Caco-2 (cell line): ENCODE results near the gene AGPAT2. TPM values are rescaled to one million over a fixed set of nuclear protein-coding genes. Genes with fewer than 3 reads are reported as not detected.
A peak's percentile ranks its signal among the peaks of the same experiment; 100 is the strongest.

ENCODE experiments used
- BruUV-seq: library from RNA; stranded (reverse); fragments of 400-500 nt; replicated peaks from 2 replicates; lab custom pipeline; 2021; lab: Mats Ljungman, UMichigan
- CTCF ChIA-PET: fragments of 300-600 bp; sonication (Branson Sonifier 250); formaldehyde crosslinking; loops from one replicate; lab custom pipeline; 2022; ENCODE audit warnings: antibody characterized with exemption; lab: Charles Lee
- POLR2A ChIA-PET: fragments of 300-600 bp; sonication (Branson Sonifier 250); formaldehyde crosslinking; loops from one replicate; lab custom pipeline; 2022; ENCODE audit warnings: antibody characterized with exemption; lab: Charles Lee
- DNase-seq, 2 experiments: peaks; one replicate each; pipeline versions ENCODE4 v3.0.0 to v3.0.0-alpha.2; 2020 to 2022
- H3K27me3 ChIP-seq: replicated peaks from 2 replicates; pipeline ENCODE4 v1.6.0; 2011; ENCODE audit warnings: low read length; ENCODE audit not compliant: control insufficient read depth, insufficient read depth
- H3K36me3 ChIP-seq: 2 replicates; pipeline ENCODE4 v1.5.1; 2011; ENCODE audit warnings: low read length; ENCODE audit not compliant: control insufficient read depth, insufficient read depth
- H3K4me1 ChIP-seq: fragments of 250-450 bp; sonication (Bioruptor Pico); 2 replicates; pipeline ENCODE4 v1.5.1; 2020; ENCODE audit warnings: mild to moderate bottlenecking
- H3K4me3 ChIP-seq: 2 replicates; pipeline ENCODE4 v1.5.1; 2011; ENCODE audit warnings: low read depth, mild to moderate bottlenecking, control low read depth, low read length
- H3K9me3 ChIP-seq: fragments of 250-450 bp; sonication (Bioruptor Pico); 2 replicates; pipeline ENCODE4 v1.5.1; 2020; ENCODE audit warnings: mild to moderate bottlenecking, moderate library complexity
- H3K27ac Mint-ChIP-seq: one replicate; pipeline ENCODE4 v1.8.0; 2022; ENCODE audit warnings: mixed read lengths; ENCODE audit not compliant: unreplicated experiment
- H3K27me3 Mint-ChIP-seq: one replicate; pipeline ENCODE4 v1.8.0; 2022; ENCODE audit warnings: mixed read lengths; ENCODE audit not compliant: insufficient read depth, unreplicated experiment
- H3K36me3 Mint-ChIP-seq: one replicate; pipeline ENCODE4 v1.8.0; 2022; ENCODE audit warnings: mild to moderate bottlenecking, mixed read lengths; ENCODE audit not compliant: insufficient read depth, unreplicated experiment
- H3K4me1 Mint-ChIP-seq: one replicate; pipeline ENCODE4 v1.8.0; 2022; ENCODE audit warnings: low read depth, mixed read lengths; ENCODE audit not compliant: unreplicated experiment
- H3K4me3 Mint-ChIP-seq: one replicate; pipeline ENCODE4 v1.8.0; 2022; ENCODE audit warnings: mild to moderate bottlenecking, moderate library complexity, mixed read lengths; ENCODE audit not compliant: unreplicated experiment
- H3K9me3 Mint-ChIP-seq: one replicate; pipeline ENCODE4 v1.8.0; 2022; ENCODE audit warnings: mixed read lengths; ENCODE audit not compliant: unreplicated experiment
- intact Hi-C: fragments of 100-400 bp; cut with micrococcal nuclease; formaldehyde crosslinking; loops from one replicate; pipeline ENCODE4 v1.10.0; 2022; ENCODE audit not compliant: unreplicated experiment
- total RNA-seq: library from RNA; stranded (reverse); gene quantifications from 2 replicates; pipeline ENCODE4 v1.2.3, GENCODE V29; 2022
- TF ChIP-seq, protein P1 (sequence below), 2 experiments: fragments of 200-600 bp in 1 of 2; IDR thresholded peaks; 1 replicate in 1 of 2; 2 replicates in 1 of 2; pipeline versions ENCODE4 v1.5.1 to v1.8.0; 2011 to 2022; ENCODE audit warnings: antibody characterized with exemption in 1 of 2, control low read depth in 1 of 2, inconsistent platforms in 1 of 2, low read depth in 1 of 2, low read length in 1 of 2, mild to moderate bottlenecking in 1 of 2, moderate library complexity in 1 of 2; ENCODE audit not compliant: insufficient read depth in 1 of 2, severe bottlenecking in 1 of 2, unreplicated experiment in 1 of 2

The AGPAT2 gene
- total RNA-seq, 1 experiment from 2014 or later: 68.7 TPM

DNA sequence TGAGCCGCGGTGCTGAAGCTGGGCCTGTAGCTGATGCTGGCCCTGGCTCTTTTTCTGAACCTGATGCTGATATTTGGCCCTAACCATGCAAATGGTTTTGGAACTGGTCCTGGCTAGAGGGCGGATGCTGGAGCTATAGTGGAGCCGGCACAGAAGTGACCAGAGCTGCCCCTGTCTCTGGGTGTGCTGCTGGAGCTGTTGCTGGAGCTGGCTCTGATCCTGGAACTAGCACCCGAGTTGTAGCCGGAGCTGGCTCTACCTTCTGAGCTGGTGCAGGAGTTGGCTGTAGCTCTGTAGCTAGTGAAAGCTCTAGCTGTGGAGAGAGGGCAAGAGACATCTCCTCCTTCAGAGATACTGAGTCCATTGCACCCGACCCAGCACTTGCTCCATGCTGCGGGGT is 42.7 kb upstream of the AGPAT2 start:
- ChIA-PET CTCF (interaction anchor here (0.5 to 1.5 kb wide), 2 partner anchors 17 to 245 kb away, joined by 6 to 7 read pairs; partner anchors contain the start of gene DIPK1B), POLR2A (interaction anchor here (0.6 to 2.7 kb wide), 2 partner anchors 70 to 356 kb away, joined by 4 to 8 read pairs; no protein-coding TSS in a partner anchor)
- Mint-ChIP-seq H3K27me3 (no peaks in the 10 kb centered on the region), H3K36me3 (peaks cover 48% of the 10 kb centered on the region), H3K4me1 (peaks cover 10% of the 10 kb centered on the region), H3K4me3 (peak overlapping the region; percentile 97), H3K27ac (no peak overlapping the region), H3K9me3 (no peaks in the 10 kb centered on the region)
- H3K9me3 ChIP-seq: no peaks in the 10 kb centered on the region
- intact Hi-C loops: loop anchor here (2.0 kb wide), 1 partner anchor 61 kb away; the partner anchor contains the start of gene TMEM141
- peaks cover 13% of the 10 kb centered on the region for H3K36me3 ChIP-seq
- no peaks in the 10 kb centered on the region for H3K27me3 ChIP-seq
- H3K4me3 ChIP-seq: no peak overlapping the region
- H3K4me1 ChIP-seq: peaks cover 17% of the 10 kb centered on the region
- TSS peak; percentile 26 for BruUV-seq
- no peak for DNase-seq
- TF ChIP-seq, protein P1, sequence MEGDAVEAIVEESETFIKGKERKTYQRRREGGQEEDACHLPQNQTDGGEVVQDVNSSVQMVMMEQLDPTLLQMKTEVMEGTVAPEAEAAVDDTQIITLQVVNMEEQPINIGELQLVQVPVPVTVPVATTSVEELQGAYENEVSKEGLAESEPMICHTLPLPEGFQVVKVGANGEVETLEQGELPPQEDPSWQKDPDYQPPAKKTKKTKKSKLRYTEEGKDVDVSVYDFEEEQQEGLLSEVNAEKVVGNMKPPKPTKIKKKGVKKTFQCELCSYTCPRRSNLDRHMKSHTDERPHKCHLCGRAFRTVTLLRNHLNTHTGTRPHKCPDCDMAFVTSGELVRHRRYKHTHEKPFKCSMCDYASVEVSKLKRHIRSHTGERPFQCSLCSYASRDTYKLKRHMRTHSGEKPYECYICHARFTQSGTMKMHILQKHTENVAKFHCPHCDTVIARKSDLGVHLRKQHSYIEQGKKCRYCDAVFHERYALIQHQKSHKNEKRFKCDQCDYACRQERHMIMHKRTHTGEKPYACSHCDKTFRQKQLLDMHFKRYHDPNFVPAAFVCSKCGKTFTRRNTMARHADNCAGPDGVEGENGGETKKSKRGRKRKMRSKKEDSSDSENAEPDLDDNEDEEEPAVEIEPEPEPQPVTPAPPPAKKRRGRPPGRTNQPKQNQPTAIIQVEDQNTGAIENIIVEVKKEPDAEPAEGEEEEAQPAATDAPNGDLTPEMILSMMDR (IDR thresholded peaks at IDR 0.05; ENCODE audit: insufficient read depth in 1 of 2, low read depth in 1 of 2, low read length in 1 of 2, severe bottlenecking in 1 of 2, unreplicated experiment in 1 of 2): no peak

DNA sequence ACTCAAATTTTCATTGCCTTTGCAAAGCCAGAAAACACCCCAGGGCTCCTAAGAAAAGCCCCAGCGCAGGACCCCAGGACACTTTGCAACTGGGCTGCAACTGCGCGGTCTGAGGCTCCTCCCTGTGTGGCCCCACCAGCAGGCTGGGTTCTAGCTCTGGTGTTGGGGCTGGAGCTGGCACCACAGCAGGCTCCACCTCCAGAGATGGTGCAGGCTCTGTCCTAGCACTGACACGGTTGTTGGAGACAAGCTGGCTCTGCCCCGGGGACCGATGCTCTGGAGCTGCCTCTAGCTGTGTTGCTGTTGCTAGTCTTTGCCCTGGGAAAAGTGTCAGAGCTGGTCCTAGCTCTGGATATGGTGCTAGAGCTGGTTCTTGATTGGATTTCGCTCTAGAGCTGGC is 41.9 kb upstream of the AGPAT2 start:
- Histone ChIP-seq H3K27me3 (no peaks in the 10 kb centered on the region), H3K4me3 (peak overlapping the region; percentile 99), H3K36me3 (peaks cover 15% of the 10 kb centered on the region), H3K9me3 (no peaks in the 10 kb centered on the region), H3K4me1 (peaks cover 17% of the 10 kb centered on the region)
- H3K4me1 Mint-ChIP-seq: peaks cover 10% of the 10 kb centered on the region
- H3K27me3 Mint-ChIP-seq: no peaks in the 10 kb centered on the region
- POLR2A ChIA-PET: interaction anchor here (0.5 to 2.7 kb wide), 5 partner anchors 16 to 459 kb away, joined by 3 to 8 read pairs (median 3); partner anchors contain the start of genes ANAPC2 and SSNA1
- TF ChIP-seq, protein P1 (IDR thresholded peaks at IDR 0.05; ENCODE audit: insufficient read depth in 1 of 2, low read depth in 1 of 2, low read length in 1 of 2, severe bottlenecking in 1 of 2, unreplicated experiment in 1 of 2): no peak
- BruUV-seq: no TSS peak
- intact Hi-C loops: loop anchor here (2.0 kb wide), 1 partner anchor 62 kb away; the partner anchor contains the start of gene TMEM141
- H3K27ac Mint-ChIP-seq: no peak overlapping the region
- H3K36me3 Mint-ChIP-seq: peaks cover 56% of the 10 kb centered on the region
- CTCF ChIA-PET: interaction anchor here (0.6 to 1.5 kb wide), 3 partner anchors 35 to 244 kb away, joined by 3 to 6 read pairs (median 4); no protein-coding TSS in a partner anchor
- peak overlapping the region; percentile 97 for H3K4me3 Mint-ChIP-seq
- no peak for DNase-seq
- no peaks in the 10 kb centered on the region for H3K9me3 Mint-ChIP-seq

DNA sequence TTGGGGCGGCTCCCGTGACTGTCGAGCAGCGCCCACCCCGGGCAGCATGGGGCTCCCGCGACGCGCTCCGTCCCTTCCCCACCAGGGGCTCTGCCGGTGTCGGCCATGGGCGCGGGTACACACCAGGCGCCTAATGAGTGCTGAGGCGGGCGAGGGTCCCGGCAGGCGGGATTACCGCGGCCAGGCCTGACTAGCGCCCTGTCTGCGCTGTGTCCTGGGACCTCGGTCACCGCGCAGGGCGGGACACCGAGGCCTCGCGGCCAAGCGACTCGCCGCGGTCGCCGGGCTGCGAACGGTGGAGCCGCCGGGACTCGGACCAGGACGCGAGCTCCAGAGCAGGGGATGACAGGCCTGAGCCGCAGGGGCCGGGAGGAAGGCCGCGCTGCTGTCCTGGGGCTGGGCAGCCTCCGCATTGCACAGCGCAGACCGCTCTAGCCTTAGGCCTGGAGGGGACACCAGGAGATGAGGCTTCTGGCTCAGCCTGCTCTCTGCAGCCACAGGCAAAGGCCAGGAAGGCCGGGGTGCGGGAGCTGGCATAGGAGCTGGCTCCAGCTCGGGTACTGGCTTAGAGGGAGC is 41.4 kb upstream of the AGPAT2 start:
- BruUV-seq: no TSS peak

More for the DNA sequence above, 41.4 kb upstream of the AGPAT2 start:
- peak in 1 of 2 experiments; percentile 58 for DNase-seq
- Mint-ChIP-seq H3K27ac (no peak overlapping the region), H3K36me3 (peaks cover 61% of the 10 kb centered on the region), H3K4me3 (peak overlapping the region; percentile 97), H3K9me3 (no peaks in the 10 kb centered on the region), H3K4me1 (peaks cover 10% of the 10 kb centered on the region), H3K27me3 (no peaks in the 10 kb centered on the region)
- intact Hi-C loops: loop anchor here (2.0 kb wide), 1 partner anchor 62 kb away; the partner anchor contains the start of gene TMEM141
- Histone ChIP-seq H3K4me1 (peaks cover 17% of the 10 kb centered on the region), H3K4me3 (peak overlapping the region; percentile 99), H3K36me3 (peaks cover 17% of the 10 kb centered on the region), H3K9me3 (no peaks in the 10 kb centered on the region), H3K27me3 (no peaks in the 10 kb centered on the region)
- TF ChIP-seq, protein P1 (IDR thresholded peaks at IDR 0.05; ENCODE audit: insufficient read depth in 1 of 2, low read depth in 1 of 2, low read length in 1 of 2, severe bottlenecking in 1 of 2, unreplicated experiment in 1 of 2): no peak
- ChIA-PET CTCF (interaction anchor here (0.6 to 2.0 kb wide), 7 partner anchors 14 to 587 kb away, joined by 3 to 12 read pairs (median 4); no protein-coding TSS in a partner anchor), POLR2A (interaction anchor here (0.5 to 2.7 kb wide), 13 partner anchors 14 to 634 kb away, joined by 3 to 8 read pairs (median 3); partner anchors contain the start of genes ANAPC2, NACC2 and SSNA1)
